Uterus (tissue), 2 donors: ENCODE data around the gene SERTAD1.

Experiments used
- CTCF ChIP-seq, 4 experiments: fragments of 200-600 bp in 2 of 4; fragments of 450-650 bp in 2 of 4; sonication (generic) in 2 of 4; IDR thresholded peaks; one replicate each; pipeline ENCODE4 v1.5.1; 2016 to 2019; ENCODE audit warnings: antibody characterized with exemption in 4 of 4, mild to moderate bottlenecking in 2 of 4, moderate library complexity in 1 of 4
- POLR2A ChIP-seq, 2 donors: fragments of 450-650 bp; IDR thresholded peaks; one replicate each; pipeline ENCODE4 v1.6.1; 2016; ENCODE audit warnings: antibody characterized with exemption in 2 of 2, mild to moderate bottlenecking in 1 of 2, moderate library complexity in 1 of 2

GRCh38 chr19:40380199-40381037 is 45.4 kb downstream of the SERTAD1 start:
- no peak for TF ChIP-seq CTCF (IDR thresholded peaks at IDR 0.05)
- no peak for TF ChIP-seq POLR2A (IDR thresholded peaks at IDR 0.05)
